Renal cortical epithelial cell (primary cell): ENCODE data around the gene ADCYAP1. TPM values are rescaled to one million over a fixed set of nuclear protein-coding genes. Genes with fewer than 3 reads are reported as not detected.
"Not testable (repeated sequence)": the region's sequence is repeated elsewhere in the genome, so short reads cannot be mapped to it uniquely, and the experiment has no call there.

Source experiments
- DNase-seq: peaks from one replicate; pipeline ENCODE4 v3.0.0-alpha.2; 2011; ENCODE audit warnings: low read depth
- total RNA-seq: library from RNA; depleted of rRNA; stranded (reverse); fragments of >200 nt; gene quantifications from 2 replicates; pipeline ENCODE4 v1.2.3, GENCODE V29; 2014

ADCYAP1 gene
- not detected in 2 replicates for total RNA-seq

DNA sequence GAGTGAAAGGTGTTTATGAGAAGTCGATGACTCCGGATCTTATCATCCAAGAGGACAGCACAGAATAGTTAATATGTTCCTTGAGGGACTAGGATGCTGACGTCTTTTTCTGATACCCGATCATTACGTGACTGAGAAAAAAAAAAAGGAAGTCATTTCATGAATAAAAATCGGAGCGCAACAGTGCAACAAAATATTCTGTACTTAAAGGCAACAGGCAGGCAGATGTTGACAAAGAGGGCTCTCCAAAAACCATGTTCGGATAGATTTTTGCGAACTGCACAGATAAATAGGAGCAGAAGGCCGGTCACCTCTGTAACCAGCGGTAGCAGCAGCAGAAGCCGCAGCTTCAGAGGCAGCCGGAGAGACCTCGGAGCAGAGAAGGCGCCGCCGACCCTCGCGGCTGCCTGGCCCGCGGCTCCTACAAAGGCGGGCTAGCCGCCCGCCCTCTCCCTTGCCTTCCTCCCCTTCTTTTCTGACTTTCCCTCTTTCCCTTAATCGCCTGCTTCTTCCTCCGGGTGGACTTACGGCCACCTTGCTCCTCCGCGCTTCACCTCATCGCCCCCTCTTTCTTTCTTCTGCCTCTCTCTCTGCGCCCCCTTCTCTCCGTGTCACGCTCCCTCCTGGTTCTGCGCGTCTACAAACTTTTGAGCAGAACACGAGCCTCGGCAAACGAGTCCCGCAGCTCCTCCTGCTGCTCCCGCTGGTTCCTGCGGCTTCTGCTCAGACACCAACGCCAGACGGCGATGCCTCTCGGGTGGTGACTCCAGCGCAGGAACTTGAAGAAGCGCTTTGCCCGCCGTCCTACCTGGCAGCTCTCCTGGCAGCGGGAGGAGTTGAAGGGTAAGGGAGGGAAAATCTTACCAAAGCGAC, at the start of gene ADCYAP1:
ADCYAP1 (plus strand) TSS at position 654 of the 873 bp plus-strand sequence. CDS start 516 bp downstream, outside the sequence.
- DNase-seq: no peak

DNA sequence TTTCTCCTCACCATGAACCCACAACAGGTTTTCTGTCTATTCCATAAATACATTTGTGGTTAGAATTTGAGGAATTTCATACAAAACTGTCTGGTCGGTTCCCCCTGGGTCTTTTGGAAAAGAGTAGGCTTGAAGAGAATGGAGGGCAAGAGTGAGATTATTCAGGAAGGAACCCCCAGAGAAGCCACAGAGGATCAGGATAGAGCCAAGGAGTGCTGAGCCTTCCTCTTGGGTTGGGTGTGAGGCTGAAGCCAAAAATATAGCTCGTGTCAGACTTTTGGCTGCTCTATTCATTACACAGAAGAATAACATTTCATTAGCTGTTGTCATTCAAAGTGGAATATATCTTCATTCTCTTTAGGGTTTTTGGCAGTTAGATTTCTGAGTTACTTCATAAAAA, 46.7 kb upstream of the ADCYAP1 start:
- DNase-seq: no peak

DNA sequence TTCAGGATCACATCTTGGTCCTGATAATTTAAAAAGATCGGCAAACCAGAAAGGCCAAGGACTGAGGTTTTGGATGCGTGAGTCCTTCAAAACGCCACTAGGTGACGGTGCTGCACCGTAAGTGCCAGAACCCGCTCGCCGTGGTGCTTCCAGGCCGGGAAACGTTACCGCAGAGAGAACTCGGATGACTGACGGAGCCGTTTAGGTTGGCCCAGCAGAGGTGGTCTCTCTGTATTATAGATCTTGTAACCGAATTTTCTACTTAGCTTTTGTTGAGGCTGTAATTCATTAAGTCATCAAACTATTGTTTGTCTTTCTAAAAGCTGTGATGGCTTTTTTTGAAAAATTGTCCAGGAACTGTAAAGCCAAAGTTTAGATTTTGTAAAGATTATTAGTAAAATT, 39.8 kb upstream of the ADCYAP1 start:
- DNase-seq: peak; percentile 49

DNA sequence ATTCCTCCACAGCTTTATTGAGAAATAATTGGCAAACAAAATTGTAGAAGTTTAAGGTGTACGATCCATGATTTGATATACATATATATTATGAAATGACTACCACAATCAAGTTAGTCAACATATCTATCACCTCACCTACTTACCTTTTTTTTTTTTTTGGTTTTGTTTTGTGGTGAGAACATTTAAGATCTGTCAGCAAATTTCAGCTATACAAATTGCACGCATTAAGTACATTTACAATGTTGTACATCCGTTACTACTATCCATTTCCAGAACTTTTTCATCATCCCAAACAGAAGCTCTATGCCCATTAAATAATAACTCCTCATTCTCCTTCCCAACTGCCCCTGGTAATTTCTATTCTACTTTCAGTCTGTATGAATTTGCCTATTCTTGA, 37.4 kb upstream of the ADCYAP1 start:
- no peak for DNase-seq

DNA sequence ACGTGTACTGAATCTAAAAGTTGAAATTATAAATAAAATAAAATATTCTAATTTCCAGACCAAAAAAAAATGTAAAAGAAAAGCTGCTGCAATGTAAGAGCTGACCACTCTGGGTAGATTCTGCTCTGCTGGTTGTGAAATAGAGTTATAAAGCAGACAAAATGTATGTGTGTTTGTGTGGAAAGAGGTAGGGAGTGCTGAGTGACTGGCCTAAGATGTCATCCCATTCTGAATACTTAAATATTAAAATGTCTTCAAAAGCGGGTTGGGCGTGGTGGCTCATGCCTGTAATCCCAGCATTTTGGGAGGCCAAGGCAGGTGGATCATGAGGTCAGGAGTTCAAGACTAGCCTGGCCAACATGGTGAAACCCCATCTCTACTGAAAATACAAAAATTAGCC, 31.2 kb upstream of the ADCYAP1 start:
- not testable (repeated sequence) for DNase-seq

DNA sequence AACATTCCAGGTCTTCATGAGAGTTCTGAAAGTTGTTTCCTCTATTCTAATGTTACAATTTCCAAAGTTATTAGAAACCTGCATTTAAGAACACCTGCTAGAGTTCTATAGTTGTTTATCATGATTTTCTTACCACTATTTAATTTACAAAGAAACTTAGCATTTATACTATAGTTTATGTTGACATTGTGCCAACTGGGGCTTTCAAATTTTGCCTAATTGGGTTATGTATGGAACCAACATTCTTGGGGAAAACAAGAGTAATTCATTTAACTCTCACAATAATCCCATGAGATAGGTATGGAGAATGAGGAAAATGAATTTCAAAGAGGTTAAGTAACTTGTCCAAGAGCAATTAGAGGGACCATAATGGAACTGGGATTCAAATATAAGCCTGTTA, 28.8 kb upstream of the ADCYAP1 start:
- DNase-seq: no peak

DNA sequence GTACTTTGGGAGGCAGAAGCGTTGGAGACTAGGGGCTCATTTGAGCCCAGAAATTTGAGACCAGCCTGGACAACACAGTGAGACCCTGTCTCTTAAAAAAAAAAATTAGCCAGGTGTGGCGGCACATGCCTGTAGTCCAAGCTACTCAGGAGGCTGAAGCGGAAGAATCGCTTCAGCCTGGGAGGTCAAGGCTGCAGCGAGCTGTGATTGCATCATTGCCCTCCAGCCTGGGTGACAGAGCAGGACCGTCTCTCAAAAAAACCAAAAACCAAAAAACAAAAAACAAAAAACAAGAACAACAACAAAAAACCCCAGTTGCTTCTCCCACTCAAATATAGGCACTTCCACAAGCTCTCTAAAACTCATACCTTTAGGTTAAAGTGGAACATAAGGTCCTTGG, 27.4 kb upstream of the ADCYAP1 start:
- no peak for DNase-seq

DNA sequence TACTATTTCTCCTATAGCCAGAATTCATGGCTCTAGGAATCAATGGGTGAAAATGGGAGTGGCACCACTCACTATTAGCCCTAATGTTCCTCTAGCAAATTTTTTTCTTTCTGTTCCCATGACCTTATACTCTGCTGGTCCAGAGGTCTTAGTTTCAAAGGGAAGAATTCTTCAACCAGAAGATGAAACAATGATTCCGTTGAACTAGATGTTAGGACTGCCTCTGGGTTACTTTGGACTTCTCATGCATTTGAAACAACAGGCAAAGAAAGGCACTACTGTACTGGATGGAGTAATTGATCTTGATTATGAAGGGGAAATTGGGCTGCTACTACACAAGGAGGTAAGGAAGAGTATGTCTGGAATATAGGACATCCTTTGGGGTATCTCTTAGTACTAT, 18.6 kb upstream of the ADCYAP1 start:
- DNase-seq: no peak

DNA sequence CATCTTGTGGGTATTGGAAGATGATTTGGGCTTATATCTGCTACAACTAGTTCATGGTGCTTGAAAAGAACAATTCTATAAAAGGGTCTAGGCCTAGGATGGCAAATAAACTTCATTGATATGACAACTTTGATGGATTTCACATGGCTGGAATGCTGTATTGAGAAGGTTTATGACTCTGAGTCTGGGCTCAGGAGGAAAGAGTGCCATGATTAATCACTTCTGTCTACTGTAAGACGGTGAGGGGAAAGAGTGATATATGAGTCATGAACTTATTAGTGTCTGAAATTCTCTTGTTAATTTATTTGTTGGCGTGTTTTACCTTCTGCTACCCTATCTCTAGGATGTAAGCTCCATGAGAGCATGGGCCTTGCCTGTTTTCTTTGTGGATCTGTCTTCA, 17.0 kb upstream of the ADCYAP1 start:
- no peak for DNase-seq

DNA sequence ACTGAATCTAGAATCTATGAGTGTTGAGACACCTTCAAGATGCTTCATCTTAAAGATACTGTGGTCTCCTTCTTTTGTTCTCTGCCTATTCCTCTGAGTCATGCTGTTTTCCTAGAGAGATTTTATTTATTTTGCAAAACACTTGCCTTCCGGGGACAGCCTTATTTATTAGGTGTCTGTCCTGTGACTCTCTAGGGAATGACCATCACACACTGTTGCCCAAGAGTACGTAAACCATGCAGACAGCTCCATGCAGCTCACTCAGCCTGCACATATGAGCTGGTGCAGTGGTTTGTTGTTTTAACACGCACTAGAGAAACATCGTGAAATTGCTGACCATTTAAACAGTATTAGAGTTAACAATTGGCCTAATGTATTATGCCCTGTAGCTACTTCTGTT, 12.4 kb upstream of the ADCYAP1 start:
- DNase-seq: peak; percentile 61

DNA sequence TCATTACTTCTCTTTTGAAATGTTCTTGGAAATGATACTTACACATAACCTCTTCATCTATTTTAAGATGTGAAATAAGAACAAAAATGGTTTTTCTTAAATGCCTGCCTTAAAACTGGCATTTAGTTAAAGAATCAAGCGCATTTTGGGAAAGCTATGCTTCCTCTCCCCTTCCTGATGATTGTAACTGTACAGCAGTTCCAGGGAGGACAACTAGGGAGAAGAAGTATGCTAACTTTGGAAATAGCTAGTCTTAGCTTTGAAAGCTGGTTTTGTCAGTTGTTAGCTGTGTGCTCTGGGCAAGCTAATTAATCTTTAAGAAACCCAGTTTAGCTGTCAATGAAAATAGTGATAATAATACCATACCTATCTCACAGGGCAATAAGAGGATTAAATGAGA, 8.4 kb upstream of the ADCYAP1 start:
- DNase-seq: no peak

DNA sequence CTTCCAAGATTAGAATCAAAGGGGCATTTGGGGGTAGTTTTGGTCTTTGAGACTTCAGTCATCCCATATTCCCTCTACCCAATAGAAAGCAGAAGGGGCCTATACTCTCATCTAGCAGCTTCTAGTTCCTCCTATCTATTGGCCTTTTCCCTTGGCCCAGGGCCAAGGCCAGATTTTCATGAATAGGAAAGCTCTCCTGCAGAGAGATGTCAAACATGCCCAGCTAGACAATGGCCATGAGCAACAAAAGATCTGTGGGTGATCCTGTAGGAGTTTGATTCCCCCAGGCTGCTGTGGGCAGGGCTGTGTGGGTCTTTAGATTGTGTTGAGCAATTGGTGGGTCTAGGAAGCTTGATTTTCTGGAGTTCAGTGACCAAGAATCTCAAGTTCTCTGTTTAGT, 2.9 kb upstream of the ADCYAP1 start:
- DNase-seq: no peak

DNA sequence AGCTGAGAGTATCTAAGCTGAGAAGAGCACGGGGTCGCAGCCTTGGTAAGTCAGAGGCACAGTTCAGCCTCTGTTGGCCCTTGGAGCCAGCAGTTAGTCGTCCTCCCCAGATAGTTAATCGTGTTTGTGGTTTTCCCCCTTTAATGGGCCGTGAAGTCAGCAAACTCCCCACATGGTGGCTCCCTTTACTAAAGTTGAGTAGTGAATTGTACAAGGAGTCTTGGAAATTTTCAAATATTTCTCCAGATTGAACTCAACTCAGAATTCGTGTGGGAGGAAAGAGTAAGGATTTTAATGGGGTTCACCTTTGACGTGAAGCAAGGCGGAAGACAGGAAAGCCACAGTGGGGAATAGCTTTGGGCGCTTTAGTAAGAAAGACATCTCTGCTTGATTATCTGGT, 2.4 kb upstream of the ADCYAP1 start:
- peak; percentile 28 for DNase-seq

DNA sequence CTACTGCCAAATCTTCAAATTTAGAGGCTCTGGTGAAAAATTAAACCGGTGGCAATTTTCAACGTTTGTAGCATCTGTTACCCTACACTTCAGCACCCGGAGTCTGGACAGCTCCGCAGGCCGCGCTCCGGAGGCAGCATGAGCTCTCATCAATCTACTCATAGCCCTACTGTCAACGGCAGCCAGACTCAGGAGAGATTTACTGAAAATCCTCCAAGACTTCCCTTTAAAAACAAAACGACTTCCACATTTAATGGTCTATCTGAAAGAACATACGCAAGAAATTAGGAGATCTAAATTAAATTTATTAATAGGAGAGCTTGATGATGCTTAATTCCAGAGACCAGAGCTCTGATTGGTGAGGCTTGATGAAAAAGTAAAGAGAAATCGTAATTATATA, 970 bp upstream of the ADCYAP1 start:
- DNase-seq: peak; percentile 21

DNA sequence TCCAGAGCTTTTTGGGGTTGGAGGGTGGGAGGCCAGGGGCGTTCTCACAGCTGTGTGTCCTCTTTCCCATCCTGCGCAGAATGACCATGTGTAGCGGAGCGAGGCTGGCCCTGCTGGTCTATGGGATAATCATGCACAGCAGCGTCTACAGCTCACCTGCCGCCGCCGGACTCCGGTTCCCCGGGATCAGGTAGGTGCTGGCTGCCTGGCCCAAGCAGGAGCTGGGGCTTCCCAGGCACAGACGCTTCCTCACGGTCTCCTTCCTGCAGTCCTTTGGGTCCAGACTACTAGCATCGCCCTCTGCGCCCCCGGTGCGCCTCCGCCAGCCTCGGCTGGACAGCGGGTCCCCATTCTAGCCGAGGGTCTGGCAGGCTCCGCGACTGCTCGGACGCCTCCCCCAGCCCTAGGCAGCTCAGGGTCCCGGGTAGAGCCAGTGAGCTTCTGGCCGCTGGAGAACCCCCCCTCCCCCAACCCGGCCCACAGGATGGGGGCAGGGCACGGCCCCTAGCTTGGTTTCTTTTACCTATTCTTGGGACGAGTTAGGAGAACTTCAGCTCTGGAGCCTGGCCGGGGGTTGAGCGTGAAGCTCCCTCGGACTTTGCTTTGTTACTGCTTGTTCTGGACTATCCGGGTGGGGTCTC, 756 bp downstream of the ADCYAP1 start:
- no peak for DNase-seq

DNA sequence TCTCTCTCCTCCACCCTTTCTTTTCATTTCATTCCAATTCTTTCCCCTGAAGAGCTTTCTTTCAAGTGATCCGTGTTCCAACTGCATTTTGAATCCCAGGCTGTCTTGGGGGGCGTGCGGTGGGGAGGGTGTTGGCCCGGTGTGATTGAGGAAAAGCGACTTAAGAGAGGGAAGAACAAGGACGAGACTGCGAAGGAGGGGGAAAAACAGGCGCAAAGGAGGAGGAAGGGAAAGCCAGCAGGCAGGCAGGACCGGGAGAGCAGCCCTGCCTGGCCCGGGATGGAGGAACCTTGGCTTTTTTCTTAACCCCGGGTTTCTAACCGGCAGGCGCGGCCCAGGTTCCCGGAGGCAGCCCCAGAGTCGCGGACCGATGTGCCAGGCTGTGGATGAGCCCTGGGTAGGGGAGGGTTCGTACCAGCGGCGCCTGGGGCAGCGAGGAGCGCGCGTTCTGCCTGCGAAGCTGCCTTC, 1.3 kb downstream of the ADCYAP1 start:
- no peak for DNase-seq

DNA sequence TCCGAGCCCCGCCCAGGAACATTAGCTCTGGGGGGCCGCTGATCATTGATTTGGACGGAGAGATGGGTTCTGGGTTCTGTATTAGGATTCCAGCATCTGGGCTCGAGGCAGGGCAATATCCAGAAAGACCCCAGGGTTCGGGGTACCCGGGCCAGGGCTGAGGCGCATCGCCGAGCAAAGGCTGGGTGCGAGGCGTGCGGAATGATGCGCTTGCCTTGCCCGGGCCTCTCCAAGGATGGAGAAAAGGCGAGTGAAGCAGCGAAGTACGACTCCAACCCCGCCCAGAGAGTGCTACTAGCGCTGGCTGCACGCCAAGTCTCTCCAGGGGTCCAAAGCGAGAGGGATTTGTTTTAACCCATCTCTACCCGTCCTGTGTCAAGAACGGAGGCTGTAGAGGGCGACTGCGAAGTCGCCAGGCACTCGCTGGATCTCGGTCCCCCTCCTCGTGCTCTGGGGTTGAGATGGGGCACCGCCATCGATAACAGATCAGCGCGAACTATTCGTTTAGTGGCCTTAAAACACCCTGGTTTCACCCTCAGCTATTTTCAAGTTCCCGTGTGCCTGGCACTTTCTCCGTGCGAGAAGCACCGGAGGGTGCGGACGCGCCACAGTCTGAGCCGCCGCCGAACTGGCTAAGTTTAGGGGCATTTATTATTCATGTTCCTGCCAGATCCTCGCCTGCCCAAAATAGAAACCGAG, 1.9 kb downstream of the ADCYAP1 start:
- no peak for DNase-seq

DNA sequence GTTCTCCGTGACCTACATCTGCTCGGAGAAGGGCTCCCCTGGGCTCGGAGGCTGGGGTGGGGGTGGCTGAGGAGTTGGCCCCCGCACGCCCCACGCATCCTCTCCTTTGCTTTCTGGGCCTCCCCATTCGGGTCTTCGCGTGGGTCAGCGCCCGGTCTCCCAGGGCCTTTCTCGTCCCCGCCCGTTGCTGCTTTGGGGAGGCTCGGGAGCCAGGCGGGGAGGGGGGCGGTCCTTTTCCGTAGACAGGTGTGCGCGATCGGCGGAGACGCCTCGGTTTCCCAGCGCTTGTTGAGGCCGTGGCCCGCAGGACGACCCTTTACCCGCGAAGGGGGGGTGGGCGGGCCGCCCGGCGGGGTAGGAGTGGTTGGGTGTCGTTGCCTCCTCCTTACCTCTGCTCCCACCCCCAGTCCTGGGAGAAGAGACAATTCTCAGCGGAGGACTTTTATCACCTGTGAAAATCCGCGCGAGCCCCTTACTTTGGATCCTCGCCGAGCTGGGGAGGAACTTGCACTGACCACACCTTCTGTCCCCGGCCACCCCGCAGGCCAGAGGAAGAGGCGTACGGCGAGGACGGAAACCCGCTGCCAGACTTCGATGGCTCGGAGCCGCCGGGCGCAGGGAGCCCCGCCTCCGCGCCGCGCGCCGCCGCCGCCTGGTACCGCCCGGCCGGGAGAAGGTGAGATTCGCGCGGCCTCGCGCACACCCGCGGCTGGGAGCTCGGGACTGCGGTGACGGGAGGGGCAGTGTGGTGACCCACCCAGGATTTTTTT, 2.6 kb downstream of the ADCYAP1 start:
- no peak for DNase-seq

DNA sequence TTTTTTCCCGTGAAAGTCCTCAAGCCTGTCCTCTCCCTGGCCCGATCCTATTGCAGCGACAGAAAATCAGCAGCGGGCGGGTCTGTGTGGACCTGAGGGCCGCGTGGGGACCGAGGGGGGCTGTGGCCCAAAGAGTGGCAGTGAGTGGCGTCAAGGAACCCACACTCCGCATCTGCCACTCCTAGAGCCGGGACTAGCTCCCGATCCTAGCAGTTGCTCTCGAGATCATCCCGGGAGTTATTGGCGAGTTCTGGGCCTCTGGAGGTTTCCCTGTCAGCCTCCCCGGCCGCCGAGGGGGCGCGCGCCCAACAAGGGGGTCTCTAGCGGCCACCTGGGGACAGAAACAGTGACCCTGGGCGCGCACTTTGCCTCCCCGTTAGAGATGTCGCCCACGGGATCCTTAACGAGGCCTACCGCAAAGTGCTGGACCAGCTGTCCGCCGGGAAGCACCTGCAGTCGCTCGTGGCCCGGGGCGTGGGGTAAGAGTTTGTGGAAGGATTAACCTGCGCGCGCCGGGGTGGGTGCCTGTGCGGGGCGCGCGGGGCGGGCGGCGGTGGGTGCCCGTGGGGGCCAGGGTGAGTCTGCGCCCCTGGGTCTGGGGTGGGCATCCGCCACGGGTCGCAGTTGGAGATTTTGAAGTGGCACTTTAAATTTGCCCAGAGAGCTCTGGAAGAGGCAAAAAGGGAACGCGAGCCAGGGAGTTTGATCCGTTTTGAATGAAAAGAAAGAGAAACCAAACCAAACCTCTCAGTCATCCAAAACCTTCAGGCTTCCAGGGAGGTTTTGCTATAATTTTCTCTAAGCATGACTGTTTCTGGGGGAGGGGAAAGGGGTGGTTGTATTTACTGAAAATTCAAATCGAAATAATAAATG, 3.5 kb downstream of the ADCYAP1 start:
- DNase-seq: no peak

DNA sequence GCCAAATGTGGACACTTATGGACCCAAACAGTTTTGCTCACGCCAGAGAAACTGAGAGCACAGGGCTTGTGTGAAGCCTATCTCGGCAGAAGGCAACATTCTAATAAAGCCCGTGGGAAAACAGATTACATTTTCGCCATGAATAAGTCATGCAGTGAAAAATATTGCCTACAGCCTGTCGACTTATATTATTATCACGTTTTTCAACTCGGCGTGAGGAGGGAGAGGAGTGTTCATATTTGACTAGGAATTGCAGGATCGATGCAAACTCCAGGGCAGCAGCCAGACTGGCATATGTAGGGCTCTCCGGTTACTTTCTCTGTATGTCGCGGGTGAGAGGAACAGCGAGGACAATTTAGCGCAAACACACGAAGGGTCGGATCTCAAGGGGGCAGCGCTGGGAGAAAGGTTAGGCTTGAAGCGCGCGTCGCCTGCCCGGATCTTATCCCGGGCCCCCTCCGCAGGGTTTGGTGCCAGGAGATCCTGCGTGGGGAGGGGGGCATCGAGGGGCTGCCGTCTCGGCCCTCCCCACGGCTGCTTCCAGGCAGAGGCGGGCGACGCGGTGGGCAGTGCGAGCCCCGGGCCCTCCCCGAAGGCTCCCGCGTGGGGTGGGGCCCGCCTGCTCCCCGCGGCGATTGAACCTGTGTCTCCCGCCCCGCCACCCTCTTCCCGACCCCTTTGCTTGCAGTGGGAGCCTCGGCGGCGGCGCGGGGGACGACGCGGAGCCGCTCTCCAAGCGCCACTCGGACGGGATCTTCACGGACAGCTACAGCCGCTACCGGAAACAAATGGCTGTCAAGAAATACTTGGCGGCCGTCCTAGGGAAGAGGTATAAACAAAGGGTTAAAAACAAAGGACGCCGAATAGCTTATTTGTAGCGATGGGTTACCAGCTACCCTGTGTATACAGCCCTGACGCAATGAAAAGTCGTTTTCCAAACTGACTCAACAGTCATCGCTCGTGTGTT, 4.4 kb downstream of the ADCYAP1 start:
- no peak for DNase-seq
